Measurements from ENCODE around the gene TNFRSF4.
"Not testable (repeated sequence)": the region's sequence is repeated elsewhere in the genome, so short reads cannot be mapped to it uniquely, and the experiment has no call there.

TNFRSF4 gene

DNA sequence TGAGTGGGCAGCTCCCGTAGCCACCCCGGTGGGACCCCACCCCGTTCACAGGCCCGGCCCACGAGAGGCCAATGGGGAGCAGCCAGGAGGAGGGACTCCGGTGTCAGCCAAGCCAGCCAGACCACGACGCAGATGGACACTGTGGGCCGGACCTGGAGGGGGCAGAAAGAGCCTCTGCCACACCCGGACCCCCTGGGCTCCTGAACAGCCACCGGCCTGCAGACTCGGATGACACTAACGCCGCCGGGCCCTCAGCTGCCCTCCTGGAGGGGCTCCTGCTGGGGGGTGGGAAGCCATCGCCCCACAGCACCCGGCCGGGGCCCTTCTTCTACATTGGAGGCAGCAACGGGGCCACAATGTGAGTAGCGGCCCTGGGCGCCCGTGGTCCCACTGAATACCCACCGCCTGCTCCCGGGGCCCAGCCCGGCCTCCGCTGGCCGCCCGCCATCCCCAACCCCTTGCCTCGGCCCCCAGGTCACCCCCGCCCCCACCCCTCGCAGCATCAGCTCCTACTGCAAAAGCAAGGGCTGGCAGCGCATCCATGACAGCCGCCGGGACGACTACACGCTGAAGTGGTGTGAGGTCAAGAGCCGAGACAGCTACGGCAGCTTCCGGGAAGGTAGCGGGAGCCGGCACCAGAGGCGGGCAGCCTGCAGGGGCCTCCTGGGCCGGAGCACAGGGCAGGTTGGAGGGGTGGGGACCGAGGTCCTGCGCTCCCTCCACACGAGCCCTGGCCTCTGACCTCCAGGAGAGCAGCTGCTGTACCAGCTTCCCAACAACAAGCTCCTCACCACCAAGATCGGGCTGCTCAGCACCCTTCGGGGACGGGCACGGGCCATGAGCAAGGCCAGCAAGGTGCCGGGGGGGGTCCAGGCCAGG is 33.7 kb downstream of the TNFRSF4 start:
- no peak for DNase-seq

DNA sequence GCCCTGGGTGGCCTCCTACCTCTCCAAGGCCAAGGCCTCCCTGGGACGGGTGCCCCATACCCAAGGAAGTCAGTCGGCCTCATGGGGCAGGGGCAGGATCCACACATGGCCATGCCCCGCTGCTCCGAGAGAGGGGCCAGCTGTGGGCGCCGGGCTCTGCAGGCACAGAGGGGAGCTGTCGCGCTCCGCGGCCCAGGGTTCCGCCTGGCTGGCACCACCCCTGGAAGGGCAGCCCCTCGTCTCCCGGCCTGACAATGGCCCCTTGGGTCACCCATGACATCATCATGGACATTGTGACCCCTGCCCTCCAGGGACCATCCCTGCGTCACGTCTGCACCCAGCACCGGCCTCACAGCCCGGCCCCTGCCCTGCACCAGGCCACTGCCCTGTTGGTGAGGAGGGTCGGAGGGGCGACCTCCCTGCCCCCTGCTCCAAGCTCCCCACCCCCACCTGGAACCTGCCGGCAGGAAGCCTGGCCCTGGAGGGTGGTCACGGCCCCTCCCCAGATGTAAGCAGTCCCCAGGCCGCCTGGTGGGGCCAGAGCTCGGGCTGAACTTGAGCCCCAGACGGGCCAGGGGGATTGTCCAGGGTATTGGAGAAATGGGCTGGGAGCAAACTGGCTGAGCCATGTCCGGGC is 34.5 kb downstream of the TNFRSF4 start:
- DNase-seq = no peak

DNA sequence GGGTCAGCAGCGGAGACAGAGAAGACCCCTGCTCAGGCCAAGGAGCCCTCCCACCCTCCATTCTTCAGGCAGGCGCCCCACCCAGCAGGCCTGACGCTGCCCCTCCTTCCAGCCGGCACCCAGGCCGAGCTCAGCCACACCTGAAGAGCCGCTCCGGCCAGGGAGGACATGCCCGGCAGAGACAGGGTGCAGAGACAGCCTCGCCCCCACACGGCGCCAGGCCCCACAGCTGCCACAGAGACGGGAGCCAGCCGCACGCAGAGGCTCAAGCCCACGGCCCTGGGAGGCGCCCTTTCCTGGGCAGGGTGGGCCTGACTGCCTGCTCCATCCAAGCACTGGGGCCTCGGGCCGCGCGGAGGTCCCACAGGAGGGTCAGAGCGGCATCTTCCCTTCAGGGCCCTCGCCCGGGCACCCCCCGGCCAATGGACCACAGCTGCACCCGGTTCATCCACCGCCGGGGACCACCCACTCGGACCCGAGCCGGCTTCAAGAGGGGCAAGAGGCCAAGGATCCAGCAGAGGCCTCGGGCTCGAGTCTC is 35.1 kb downstream of the TNFRSF4 start:
- no peak for DNase-seq

DNA sequence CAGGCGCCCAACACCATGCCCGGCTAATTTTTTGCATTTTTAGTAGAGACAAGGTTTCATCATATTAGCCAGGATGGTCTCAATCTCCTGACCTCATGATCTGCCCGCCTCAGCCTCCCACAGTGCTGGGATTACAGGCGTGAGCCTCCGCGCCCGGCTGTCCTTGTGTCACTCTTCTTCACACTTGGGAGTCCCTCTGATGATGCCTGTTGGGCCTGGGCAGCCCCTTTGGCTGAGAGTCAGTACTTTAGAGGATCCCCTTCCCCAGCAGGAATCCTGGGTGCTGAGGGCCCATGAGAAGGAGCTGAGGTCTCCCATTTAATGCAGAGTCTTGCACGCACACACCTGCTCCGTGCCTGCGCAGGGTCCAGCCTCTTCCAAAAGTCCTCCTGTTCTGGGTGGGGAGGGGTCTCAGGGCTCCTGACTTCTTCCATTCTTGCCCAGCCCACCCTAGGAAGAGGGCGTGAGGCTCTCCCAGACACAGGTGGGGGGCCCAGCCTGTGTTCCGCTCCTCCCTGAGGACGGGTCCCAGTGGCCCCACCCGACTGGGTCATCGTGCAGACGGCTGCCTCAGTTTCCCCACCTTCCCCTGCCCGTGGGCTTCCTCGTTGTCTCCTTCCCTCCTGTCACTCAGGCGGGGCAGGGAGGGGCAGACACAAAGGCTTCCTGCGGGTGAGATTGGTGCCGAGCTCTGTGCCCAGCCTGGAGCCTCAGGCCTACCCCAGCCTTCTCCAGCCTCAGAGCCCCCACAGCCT is 36.3 kb downstream of the TNFRSF4 start:
- DNase-seq = no peak

DNA sequence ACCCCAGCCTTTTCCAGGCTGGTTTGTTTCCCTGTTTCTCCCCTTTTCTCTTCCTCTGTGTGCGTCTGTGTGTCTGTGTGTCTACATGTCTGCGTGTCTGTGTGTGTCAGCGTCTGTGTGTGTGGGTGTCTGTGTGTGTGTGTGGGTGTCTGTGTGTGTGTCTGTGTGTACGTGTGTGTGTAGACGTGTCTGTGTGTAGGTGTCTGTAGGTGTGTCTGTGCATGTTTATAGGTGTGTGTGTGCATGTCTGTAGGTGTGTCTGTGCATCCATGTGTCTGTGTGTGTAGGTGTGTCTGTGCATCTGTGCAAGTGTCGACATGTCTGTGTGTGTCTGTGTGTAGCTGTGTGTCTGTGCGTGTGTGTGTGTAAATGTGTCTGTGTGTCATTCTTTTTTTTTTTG is 37.0 kb downstream of the TNFRSF4 start:
- no peak for DNase-seq

DNA sequence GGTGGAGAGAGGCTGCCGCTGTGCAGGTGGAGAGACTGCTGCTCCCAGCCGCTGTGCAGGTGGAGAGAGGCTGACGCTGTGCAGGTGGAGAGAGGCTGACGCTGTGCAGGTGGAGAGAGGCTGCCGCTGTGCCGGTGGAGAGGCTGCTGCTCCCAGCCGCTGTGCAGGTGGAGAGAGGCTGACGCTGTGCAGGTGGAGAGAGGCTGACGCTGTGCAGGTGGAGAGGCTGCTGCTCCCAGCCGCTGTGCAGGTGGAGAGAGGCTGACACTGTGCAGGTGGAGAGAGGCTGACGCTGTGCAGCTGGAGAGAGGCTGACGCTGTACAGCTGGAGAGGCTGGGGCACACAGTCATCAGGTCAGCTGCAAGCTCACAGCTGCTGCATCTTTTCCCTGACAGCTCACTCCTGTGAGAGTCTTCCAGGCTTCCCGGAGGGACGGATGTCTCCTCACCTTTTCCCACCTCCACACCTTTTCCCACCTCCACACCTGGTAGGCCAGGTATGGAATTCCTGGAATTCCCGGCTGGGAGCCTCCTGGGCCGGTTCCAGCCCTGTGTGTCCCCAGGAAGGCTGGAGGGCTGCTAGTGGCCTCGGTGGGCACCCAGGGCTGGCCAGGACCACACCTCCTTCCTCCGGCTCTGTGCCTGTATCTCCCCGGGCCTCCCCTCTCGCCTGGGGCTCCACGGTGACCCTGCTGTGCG is 37.7 kb downstream of the TNFRSF4 start:
- DNase-seq = not testable (repeated sequence)

DNA sequence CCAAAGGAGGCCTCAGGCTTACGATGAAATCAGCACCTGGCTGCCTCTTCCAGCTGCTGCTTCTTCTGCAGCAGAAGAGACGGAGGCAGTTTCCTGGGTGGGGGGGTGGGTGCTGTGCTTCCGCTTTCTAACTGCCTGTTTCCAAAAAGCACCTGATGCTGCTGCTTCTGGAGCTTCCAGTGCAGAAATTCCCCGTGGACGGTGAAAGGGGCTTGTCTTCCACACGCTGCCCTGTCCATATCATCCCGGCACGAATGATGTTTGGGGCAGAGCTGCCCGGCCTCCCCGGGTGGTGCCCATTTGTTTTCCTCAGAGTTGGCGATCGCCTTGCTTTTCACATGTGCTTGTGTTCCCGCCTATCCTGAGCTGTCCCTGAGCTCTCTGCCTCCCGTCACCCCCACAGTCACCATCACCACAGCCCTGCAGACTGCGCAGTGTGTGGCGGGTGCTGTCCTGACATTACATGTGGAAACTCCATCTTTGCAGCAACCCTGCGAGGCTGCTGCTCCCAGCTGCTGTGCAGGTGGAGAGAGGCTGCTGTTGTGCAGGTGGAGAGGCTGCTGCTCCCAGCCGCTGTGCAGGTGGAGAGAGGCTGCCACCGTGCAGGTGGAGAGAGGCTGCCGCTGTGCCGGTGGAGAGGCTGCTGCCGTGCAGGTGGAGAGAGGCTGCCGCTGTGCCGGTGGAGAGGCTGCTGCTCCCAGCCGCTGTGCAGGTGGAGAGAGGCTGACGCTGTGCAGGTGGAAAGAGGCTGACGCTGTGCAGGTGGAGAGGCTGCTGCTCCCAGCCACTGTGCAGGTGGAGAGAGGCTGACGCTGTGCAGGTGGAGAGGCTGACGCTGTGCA is 38.5 kb downstream of the TNFRSF4 start:
- DNase-seq = no peak

DNA sequence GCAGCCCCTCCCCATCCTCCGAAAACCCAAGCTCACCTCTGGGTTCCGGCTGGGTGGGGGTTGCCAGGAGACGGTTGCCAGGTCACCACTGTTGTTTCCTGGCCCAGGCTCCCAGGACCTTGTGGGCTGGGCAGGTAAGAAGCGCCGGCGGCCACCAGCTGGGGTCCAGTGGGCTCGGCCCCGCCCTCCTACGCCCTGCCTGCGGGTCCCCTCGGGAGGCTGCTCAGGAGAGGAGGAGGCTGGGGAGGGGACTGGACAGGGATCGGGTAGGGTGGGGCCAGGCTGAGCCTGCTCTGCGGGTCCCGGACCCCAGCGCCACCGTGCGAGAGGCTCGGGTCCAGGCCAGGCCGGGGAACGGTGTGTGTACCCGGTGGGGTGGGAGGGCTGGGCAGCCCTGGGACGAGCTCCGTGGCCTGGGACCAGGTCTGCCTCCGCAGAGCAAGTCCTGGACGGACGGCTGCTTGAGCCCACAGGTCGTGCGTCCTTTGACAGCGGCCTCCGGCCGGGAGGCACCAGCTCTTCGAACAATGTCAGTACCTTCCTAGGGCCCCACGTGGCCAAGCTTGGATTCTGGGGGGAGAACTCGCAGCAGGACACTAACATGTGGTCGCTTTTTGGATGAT is 40.0 kb downstream of the TNFRSF4 start, which contains the start of gene TTLL10:
Gene TTLL10, plus strand, starts transcription at position 88 of the 623 bp plus-strand sequence. CDS start 5,336 bp downstream, outside the sequence.
- no peak for DNase-seq

DNA sequence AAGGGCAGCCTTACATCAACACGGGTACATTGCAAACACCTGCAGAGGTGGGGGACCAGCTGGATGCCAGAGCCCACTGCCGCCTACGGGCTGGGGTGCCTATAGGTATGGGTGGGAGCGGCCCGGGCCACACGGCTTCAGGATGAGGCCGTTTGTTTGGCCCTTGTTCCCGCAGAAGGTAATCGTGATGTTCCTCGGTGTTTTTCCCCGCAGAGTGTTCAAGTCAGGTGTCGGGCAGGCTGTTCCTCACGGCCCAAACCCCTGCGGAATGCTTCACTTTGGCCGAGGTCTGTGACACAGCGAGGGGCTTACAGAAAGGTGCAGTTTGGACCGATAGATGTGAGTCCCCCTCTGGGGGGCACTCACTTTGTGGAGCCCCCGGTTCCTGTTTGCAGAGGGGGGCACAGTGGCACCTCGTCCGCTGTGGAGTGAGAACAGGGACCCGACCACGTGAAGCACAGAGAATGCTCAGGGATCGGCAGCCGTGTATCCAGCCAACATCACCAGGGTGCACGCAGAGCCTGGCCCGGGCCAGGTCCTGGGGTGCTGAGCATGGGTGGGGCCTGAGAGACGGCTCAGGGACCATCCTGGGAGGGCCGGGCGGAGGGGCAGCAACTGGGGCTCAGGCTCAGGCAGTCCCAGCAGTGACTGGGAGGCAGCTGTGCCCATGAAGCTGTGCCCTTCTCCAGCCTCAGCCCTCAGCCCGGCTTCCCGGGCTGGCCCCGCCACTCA is 40.7 kb downstream of the TNFRSF4 start:
- no peak for DNase-seq

DNA sequence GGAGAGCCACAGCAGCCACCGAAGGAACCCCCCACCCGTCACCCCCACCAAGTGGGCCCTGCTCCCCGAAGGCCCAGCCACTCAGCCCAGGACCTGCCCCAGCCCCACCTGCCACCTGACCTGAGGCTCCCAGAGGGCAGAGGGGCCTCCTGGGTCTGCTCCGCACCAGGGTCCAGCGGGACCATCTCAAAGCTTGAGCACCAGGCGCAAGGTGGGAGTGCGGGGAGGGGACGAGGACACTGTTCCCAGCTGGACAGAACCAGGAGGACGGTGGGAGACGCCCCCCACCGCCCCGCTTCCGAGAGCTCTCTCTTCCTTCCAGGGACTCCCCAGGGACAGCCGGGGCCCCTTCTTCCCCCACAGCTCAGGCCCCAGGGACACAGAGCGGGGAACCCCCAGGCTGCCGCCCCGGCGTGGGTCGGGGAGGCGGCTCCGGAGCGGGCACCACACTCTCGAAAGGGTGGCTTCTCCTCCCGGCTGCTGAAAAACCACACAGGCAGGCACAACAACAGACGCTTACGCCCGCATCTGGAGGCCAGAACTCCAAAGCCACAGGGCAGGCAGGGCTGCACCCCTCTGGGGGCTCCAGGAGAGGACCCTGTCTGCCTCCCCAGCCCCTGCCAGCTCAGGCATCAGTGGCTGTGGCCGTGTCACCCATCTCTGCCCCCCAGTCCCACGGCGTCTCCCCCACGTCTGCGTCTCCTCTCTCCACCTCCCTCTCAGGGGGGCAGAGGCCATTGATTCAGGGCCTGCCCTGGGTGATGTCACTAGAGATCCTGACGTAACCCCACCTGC is 42.2 kb downstream of the TNFRSF4 start:
- DNase-seq = no peak

DNA sequence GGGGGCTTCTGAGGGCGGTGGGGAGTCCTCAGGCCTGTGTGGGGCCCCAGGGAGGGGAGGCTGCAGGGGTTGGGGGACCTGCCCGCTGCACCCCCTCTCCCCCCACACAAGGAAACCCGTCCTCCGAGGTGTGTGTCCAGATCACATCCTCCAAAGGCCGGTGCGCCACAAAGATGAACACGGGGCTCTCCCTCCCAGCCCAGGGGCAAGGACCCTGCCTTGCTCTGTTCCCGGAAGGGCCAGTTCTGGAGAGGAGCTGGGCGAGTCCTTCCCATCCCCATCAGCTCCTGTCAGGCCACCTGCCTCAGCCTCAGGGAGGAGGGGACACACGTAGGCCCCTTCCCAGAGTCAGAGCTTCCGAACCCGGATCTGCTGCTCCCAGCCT is 42.8 kb downstream of the TNFRSF4 start:
- no peak for DNase-seq

DNA sequence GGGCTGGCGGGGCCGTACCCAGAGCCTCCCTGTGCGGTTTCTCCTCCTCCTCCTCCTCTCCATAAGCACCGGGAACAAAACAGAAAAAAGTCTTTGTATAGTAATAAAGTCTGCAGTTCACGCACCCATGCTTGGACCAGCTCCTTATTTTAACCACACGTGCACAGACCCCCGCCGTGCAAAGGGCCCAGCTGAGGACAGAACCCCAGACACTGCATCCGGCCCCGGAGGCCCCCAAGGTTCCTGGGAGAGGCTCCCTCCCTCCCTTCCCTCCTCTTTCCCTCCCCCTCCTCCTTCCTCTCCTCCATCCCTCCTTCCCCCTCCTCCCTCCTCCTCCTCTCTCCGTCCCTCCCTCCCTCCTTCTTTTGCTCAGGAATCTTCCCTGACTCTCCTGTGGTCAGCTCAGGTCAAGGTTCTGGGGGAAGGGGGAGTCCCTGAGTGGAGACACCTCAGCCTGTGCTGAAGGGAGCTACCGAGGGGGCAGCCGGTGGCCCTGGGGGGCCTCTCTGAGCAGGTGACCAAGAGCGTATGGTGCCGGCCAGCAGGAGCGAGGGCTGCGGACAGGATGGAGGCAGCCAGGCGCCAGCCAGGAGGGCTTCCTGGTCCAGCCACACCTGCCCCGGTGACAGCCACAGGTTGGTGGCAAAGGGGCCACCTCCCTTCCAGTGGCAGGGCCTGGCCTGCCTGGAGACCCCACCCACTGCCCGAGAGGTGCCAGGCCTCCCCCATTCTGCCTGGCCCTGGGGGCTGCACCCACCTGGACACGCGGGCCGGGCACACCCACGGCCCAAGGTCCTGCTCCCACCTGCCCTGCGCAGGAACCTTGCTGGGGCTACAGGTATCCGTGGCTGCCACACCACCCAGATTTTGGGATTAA is 43.5 kb downstream of the TNFRSF4 start:
- DNase-seq = no peak

DNA sequence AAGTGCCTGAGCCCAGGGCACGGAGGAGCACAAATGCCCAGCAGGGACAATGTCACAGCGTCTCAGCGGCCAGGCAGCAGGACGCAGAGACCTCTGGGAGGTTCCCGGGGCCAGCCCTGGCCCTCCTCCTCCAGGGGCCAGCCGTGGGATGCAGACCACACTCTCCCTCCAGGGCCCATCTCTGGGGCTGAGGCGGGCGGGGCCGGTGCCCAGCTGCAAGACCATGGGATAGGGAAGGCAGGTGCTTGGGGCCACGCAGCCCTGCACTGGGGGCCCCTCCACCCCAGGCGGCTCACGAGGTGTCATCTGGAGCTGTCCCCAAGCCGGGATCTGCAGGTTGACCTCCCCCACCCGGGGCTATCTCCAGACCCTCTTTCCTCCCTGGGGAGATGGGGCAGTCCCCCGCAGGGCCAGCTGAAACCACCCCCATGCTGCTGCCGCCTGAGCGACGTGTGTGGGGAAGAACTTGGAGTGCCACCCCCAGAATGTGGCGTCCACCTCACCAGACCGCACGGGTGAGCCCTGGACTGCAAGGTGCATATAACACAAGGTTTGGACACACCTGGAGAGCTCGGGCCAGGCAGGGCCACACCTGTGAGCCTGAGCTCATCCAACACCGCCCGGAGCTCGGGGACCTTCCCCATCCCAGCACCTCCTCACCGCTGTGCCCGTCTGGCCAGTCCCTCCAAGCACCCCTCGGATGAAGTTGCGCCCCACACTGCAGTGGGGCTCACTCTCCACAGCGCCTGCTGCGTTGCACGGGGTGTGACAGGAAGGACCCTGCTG is 44.3 kb downstream of the TNFRSF4 start:
- DNase-seq = no peak

DNA sequence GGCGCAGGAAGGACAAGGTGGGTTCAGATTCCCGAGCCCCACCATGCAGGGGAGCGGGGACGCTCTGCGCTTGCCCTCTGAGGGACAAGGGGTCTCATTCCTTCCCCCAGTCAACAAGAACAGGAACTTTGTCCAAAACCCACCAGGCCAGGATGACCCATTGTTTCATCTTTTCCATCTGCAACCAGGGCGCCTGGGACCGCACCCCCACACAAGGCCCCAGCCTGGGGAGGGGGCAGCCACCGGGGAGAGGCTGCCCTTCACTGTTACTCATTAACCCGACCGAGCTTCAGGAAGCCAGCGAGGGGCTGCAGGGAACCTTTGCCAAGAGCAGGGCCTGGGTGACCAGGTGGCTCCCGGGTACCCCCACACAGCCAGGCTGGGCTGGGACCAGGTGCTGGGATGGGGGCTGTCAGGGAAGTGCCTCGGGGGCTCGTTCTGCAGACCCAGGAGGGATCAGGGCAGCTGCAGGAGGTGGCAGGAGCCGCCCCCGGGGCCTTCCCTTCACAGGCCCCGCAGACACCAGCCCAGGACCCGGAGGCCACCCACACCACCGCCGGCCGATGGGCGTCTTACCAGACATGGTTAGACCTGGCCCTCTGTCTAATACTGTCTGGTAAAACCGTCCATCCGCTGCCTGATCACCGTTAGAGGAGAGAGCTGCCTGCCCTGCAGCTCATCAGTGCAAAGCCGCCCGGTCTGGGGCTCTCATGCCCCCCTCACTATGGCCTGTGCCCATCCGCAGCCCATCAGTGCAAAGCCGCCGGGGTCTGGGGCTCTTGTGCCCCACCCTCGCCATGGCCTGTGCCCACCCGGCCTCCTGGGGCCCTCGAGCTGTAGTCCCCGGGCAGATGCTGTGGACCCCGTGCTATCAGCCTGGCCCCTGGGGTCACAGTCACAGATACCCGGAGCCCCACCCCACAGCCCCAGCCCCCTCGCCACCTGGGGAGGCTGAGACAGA is 45.2 kb downstream of the TNFRSF4 start:
- DNase-seq = no peak

DNA sequence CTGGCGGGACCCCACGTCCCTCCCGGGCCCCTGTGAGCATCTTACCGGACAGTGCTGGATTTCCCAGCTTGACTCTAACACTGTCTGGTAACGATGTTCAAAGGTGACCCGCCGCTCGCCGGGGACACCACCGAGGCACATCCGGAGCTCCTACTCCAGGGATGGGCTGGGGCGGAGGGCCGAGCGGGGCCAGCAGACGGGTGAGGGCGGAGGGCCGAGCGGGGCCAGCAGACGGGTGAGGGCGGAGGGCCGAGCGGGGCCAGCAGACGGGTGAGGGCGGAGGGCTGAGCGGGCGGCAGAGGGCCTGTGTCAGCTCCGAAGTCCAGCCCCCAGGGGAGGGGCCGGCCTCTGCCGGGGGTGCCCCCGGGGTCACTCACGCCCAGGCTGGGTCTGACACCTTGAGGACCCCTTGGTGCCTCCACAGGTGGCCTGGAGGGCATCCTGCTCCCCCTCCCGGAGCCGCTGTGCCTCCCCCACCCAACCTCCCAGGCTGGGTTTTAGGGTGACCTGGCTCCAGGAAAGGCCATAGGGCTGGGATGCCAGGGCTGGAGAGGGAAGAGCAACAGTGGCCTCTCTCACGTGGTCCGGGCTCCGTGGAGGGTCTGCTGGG is 46.0 kb downstream of the TNFRSF4 start:
- no peak for DNase-seq

DNA sequence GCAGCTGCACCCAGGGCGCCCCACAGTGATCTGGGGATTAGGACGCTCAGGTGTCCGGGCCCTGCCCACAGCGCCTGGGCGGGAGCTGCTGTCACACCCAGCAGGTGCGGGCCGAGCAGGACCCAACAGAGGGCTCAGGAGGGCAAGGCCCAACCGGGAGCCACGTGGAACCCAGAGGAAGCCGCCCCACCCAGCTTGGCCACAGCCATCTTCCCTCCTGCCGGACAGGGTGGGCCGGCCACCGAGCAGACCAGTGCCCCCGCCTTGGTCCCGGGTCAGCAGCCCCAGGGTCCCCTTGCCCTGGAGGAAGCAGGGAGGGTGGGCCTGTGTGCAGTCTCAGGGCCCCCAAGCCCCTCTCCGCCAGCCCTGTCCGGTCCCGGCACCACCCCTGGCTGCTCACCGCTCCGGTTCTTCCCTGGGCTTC is 46.5 kb downstream of the TNFRSF4 start:
- DNase-seq = no peak

Measured in SIG-M5 (cell line).